H9 (cell line): ENCODE measurements around the gene UBASH3A. TPM values are rescaled to one million over a fixed set of nuclear protein-coding genes. Genes with fewer than 3 reads are reported as not detected.

Source experiments
- DNase-seq: peaks from one replicate; pipeline ENCODE4 v3.0.0-alpha.2; 2017
- H2AFZ ChIP-seq: one replicate; pipeline ENCODE4 v1.6.1; 2013; ENCODE audit warnings: mild to moderate bottlenecking, low read length, control low read depth, moderate library complexity
- H2AK5ac ChIP-seq: 2 replicates; pipeline ENCODE4 v1.6.1; 2013; ENCODE audit warnings: low read length, control low read depth, mixed read lengths; ENCODE audit not compliant: insufficient read length
- H2BK120ac ChIP-seq: one replicate; pipeline ENCODE4 v1.6.1; 2013; ENCODE audit warnings: low read depth, mild to moderate bottlenecking, low read length, control low read depth, inconsistent platforms; ENCODE audit not compliant: poor library complexity, severe bottlenecking
- H2BK12ac ChIP-seq: 2 replicates; pipeline ENCODE4 v1.6.1; 2013; ENCODE audit warnings: low read length, control low read depth, mixed read lengths, low read depth; ENCODE audit not compliant: insufficient read length
- H2BK15ac ChIP-seq: 2 replicates; pipeline ENCODE4 v1.6.1; 2013; ENCODE audit warnings: low read depth, low read length, control low read depth
- H2BK20ac ChIP-seq: one replicate; pipeline ENCODE4 v1.6.1; 2013; ENCODE audit warnings: low read depth, mild to moderate bottlenecking, low read length, control low read depth, inconsistent platforms; ENCODE audit not compliant: poor library complexity, severe bottlenecking
- H2BK5ac ChIP-seq: 2 replicates; pipeline ENCODE4 v1.6.1; 2013; ENCODE audit warnings: low read length, control low read depth, mixed read lengths; ENCODE audit not compliant: insufficient read length
- H3K14ac ChIP-seq: 2 replicates; pipeline ENCODE4 v1.6.1; 2013; ENCODE audit warnings: low read length, control low read depth; ENCODE audit not compliant: insufficient read depth
- H3K18ac ChIP-seq: 2 replicates; pipeline ENCODE4 v1.6.1; 2013; ENCODE audit warnings: low read depth, mild to moderate bottlenecking, mixed read lengths, low read length, control low read depth; ENCODE audit not compliant: insufficient read length
- H3K23ac ChIP-seq: 2 replicates; pipeline ENCODE4 v1.6.1; 2013; ENCODE audit warnings: low read length, control low read depth, mixed read lengths, low read depth; ENCODE audit not compliant: insufficient read length
- H3K23me2 ChIP-seq: 2 replicates; pipeline ENCODE4 v1.6.1; 2013; ENCODE audit warnings: low read depth, mild to moderate bottlenecking, mixed read lengths, low read length, control low read depth; ENCODE audit not compliant: insufficient read length, poor library complexity, severe bottlenecking
- H3K27ac ChIP-seq: 2 replicates; pipeline ENCODE4 v1.5.1; 2013; ENCODE audit warnings: low read length, control low read depth, mixed read lengths, low read depth; ENCODE audit not compliant: insufficient read length
- H3K27me3 ChIP-seq: 2 replicates; pipeline ENCODE4 v1.6.1; 2013; ENCODE audit warnings: low read length, control low read depth, inconsistent platforms; ENCODE audit not compliant: insufficient read depth
- H3K4ac ChIP-seq: 2 replicates; pipeline ENCODE4 v1.6.1; 2013; ENCODE audit warnings: low read depth, mild to moderate bottlenecking, control low read depth, inconsistent platforms, low read length, moderate library complexity
- H3K4me1 ChIP-seq: 2 replicates; pipeline ENCODE4 v1.6.1; 2013; ENCODE audit warnings: low read length, control low read depth, inconsistent platforms; ENCODE audit not compliant: insufficient read depth
- H3K4me2 ChIP-seq: 2 replicates; pipeline ENCODE4 v1.6.1; 2013; ENCODE audit warnings: low read length, control low read depth, mixed read lengths; ENCODE audit not compliant: insufficient read length, insufficient read depth
- H3K56ac ChIP-seq: 2 replicates; pipeline ENCODE4 v1.6.1; 2013; ENCODE audit warnings: low read depth, mild to moderate bottlenecking, mixed read lengths, low read length, control low read depth; ENCODE audit not compliant: insufficient read length
- H3K79me1 ChIP-seq: 2 replicates; pipeline ENCODE4 v1.6.1; 2013; ENCODE audit warnings: low read depth, mild to moderate bottlenecking, moderate library complexity, low read length, control low read depth, inconsistent platforms; ENCODE audit not compliant: insufficient read depth, poor library complexity, severe bottlenecking
- H3K79me2 ChIP-seq: 2 replicates; pipeline ENCODE4 v1.6.1; 2013; ENCODE audit warnings: low read length, control low read depth, inconsistent platforms; ENCODE audit not compliant: insufficient read depth
- H3K9ac ChIP-seq: 2 replicates; pipeline ENCODE4 v1.6.1; 2013; ENCODE audit warnings: low read length, control low read depth, mixed read lengths; ENCODE audit not compliant: insufficient read length; ENCODE audit errors: extremely low read depth
- H3K9me3 ChIP-seq: one replicate; pipeline ENCODE4 v1.6.1; 2013; ENCODE audit warnings: low read depth, low read length, inconsistent platforms; ENCODE audit not compliant: control insufficient read depth
- H3T11ph ChIP-seq: one replicate; pipeline ENCODE4 v1.6.1; 2013; ENCODE audit warnings: mild to moderate bottlenecking, low read length, control low read depth, inconsistent platforms
- H4K20me1 ChIP-seq: one replicate; pipeline ENCODE4 v1.6.1; 2013; ENCODE audit not compliant: control insufficient read depth, insufficient read length, insufficient read depth
- H4K5ac ChIP-seq: 2 replicates; pipeline ENCODE4 v1.6.1; 2013; ENCODE audit warnings: low read depth, mild to moderate bottlenecking, mixed read lengths, low read length, control low read depth; ENCODE audit not compliant: insufficient read length
- H4K8ac ChIP-seq: replicated peaks from 2 replicates; pipeline ENCODE4 v1.6.1; 2013; ENCODE audit warnings: low read length, control low read depth, mixed read lengths, low read depth; ENCODE audit not compliant: insufficient read length
- H4K91ac ChIP-seq: 2 replicates; pipeline ENCODE4 v1.6.1; 2013; ENCODE audit warnings: low read depth, mild to moderate bottlenecking, moderate library complexity, mixed read lengths, low read length, control low read depth; ENCODE audit not compliant: insufficient read length
- H3K27ac Mint-ChIP-seq, 3 experiments: 2 replicates in 2 of 3; 3 replicates in 1 of 3; pipeline ENCODE4 v1.8.0; 2020 to 2021; ENCODE audit warnings: mixed read lengths in 3 of 3, mild to moderate bottlenecking in 1 of 3, moderate library complexity in 1 of 3
- H3K27me3 Mint-ChIP-seq: 2 replicates; pipeline ENCODE4 v1.8.0; 2021; ENCODE audit warnings: low read depth, mild to moderate bottlenecking, moderate library complexity, mixed read lengths
- H3K36me3 Mint-ChIP-seq, 3 experiments: 2 replicates in 2 of 3; 3 replicates in 1 of 3; pipeline ENCODE4 v1.8.0; 2020 to 2021; ENCODE audit warnings: low read depth in 3 of 3, mixed read lengths in 3 of 3; ENCODE audit not compliant: insufficient read depth in 1 of 3
- H3K4me1 Mint-ChIP-seq, 2 experiments: 2 replicates each; pipeline ENCODE4 v1.8.0; 2020; ENCODE audit warnings: mixed read lengths in 2 of 2
- H3K4me3 Mint-ChIP-seq, 2 experiments: 2 replicates in 1 of 2; 3 replicates in 1 of 2; pipeline ENCODE4 v1.8.0; 2020 to 2021; ENCODE audit warnings: mild to moderate bottlenecking in 2 of 2, mixed read lengths in 2 of 2, moderate library complexity in 1 of 2
- H3K9me3 Mint-ChIP-seq, 2 experiments: 2 replicates in 1 of 2; 3 replicates in 1 of 2; pipeline ENCODE4 v1.8.0; 2020; ENCODE audit warnings: mild to moderate bottlenecking in 2 of 2, mixed read lengths in 2 of 2, moderate library complexity in 1 of 2
- CTCF ChIP-seq: fragments of 200-600 bp; sonication (generic); conservative IDR thresholded peaks from 3 replicates; pipeline ENCODE4 v1.8.0; 2021; ENCODE audit warnings: antibody characterized with exemption, mild to moderate bottlenecking
- WGBS: extraction: QIAGEN DNeasy Blood & Tissue Kit; methylation state at CpG from one replicate; pipeline ENCODE4 v1.1.7; 2013; ENCODE audit warnings: missing lambda C conversion rate, low lambda C conversion rate, mixed read lengths; ENCODE audit not compliant: insufficient read length; ENCODE audit errors: extremely low coverage; 5-methylcytosine and 5-hydroxymethylcytosine counted together
- total RNA-seq: library from RNA; stranded (reverse); gene quantifications from 2 replicates; pipeline ENCODE4 v1.2.1, GENCODE V29; 2021

Gene UBASH3A
- total RNA-seq, 1 experiment from 2014 or later = not detected

- Histone ChIP-seq H3K9me3 (no peaks in the 10 kb centered on the region), H2BK20ac (no peak overlapping the region), H3K14ac (no peak overlapping the region), H3T11ph (no peak overlapping the region), H2BK15ac (no peak overlapping the region), H2AK5ac (no peak overlapping the region), H2AFZ (no peak overlapping the region), H3K79me2 (no peaks in the 10 kb centered on the region), H3K56ac (no peak overlapping the region), H4K5ac (no peak overlapping the region), H3K79me1 (no peaks in the 10 kb centered on the region), H3K4me2 (no peak overlapping the region), H2BK120ac (no peak overlapping the region), H3K9ac (no peak overlapping the region), H4K91ac (no peak overlapping the region), H4K8ac (no peak overlapping the region), H3K23ac (no peak overlapping the region), H3K4me1 (peaks cover under 1% of the 10 kb centered on the region; the same call in 1 of the 2 replicates), H4K20me1 (no peaks in the 10 kb centered on the region), H3K4ac (no peak overlapping the region), H3K27ac (no peak overlapping the region), H3K23me2 (no peaks in the 10 kb centered on the region), H3K27me3 (no peaks in the 10 kb centered on the region), H2BK12ac (no peak overlapping the region), H3K18ac (no peak overlapping the region), H2BK5ac (no peak overlapping the region)
- H3K36me3 Mint-ChIP-seq = no peaks in the 10 kb centered on the region
- no peak for TF ChIP-seq CTCF
- H3K4me3 Mint-ChIP-seq = no peak overlapping the region
- no CpG with 5 or more reads among the region's 5 CpGs for WGBS
- no peaks in the 10 kb centered on the region for H3K9me3 Mint-ChIP-seq
- H3K27ac Mint-ChIP-seq = no peak overlapping the region
- no peak for DNase-seq
- H3K4me1 Mint-ChIP-seq = peaks cover 8 to 10% of the 10 kb centered on the region in 2 experiments
- H3K27me3 Mint-ChIP-seq = peaks cover 7% of the 10 kb centered on the region; the same call in 1 of the 2 replicates
Measured at GRCh38 chr21:42479582-42479981, 75.9 kb downstream of the UBASH3A start.
